ENCODE data around the gene FEZF2.

DNA sequence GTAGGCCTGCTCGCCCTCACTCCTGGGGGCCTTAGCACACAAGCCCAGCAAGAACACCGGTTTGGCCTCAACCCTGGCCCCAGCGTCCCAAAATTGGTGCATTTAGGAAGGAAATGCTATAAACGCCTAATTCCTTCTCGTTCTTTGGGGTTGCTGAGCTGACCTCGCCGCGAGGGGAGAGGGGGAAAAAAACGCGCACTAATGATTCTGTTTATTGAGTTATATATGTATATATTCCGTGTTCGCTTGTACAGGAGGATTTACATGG lies 3.9 kb downstream of the FEZF2 start:
- TF ChIP-seq, protein P1, sequence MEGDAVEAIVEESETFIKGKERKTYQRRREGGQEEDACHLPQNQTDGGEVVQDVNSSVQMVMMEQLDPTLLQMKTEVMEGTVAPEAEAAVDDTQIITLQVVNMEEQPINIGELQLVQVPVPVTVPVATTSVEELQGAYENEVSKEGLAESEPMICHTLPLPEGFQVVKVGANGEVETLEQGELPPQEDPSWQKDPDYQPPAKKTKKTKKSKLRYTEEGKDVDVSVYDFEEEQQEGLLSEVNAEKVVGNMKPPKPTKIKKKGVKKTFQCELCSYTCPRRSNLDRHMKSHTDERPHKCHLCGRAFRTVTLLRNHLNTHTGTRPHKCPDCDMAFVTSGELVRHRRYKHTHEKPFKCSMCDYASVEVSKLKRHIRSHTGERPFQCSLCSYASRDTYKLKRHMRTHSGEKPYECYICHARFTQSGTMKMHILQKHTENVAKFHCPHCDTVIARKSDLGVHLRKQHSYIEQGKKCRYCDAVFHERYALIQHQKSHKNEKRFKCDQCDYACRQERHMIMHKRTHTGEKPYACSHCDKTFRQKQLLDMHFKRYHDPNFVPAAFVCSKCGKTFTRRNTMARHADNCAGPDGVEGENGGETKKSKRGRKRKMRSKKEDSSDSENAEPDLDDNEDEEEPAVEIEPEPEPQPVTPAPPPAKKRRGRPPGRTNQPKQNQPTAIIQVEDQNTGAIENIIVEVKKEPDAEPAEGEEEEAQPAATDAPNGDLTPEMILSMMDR (IDR thresholded peaks at IDR 0.05) = no peak
- TF ChIP-seq POLR2A (IDR thresholded peaks at IDR 0.05) = no peak

All from testis (tissue), 2 donors.